NCI-H1417 treated with DMSO at 0.1 percent for 48 hours (cell line): ENCODE results near the gene SORBS2.

Source experiments
- DNase-seq: peaks from one replicate; lab custom pipeline; 2025; lab: John Stamatoyannopoulos, UW

SORBS2 gene

DNA sequence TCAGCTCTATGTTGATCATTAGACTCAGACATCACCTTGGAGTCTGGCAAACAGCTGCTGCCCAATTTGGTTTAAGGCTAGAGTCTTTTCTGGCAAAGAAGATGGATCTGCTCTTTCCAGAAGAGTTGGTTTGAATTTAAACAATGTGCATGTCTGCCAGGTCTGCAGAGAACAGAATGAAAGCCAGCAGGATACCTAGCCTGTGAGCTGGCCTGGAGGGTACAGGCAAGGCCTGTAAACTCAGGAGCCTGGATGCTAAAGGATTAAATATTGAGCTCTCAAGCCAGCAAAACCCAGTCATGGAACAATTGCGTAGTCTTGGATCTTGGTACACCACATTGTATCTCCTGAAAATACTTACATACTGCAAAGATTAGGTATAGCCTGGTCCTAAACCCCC, 261.1 kb downstream of the SORBS2 start:
- DNase-seq = no peak

DNA sequence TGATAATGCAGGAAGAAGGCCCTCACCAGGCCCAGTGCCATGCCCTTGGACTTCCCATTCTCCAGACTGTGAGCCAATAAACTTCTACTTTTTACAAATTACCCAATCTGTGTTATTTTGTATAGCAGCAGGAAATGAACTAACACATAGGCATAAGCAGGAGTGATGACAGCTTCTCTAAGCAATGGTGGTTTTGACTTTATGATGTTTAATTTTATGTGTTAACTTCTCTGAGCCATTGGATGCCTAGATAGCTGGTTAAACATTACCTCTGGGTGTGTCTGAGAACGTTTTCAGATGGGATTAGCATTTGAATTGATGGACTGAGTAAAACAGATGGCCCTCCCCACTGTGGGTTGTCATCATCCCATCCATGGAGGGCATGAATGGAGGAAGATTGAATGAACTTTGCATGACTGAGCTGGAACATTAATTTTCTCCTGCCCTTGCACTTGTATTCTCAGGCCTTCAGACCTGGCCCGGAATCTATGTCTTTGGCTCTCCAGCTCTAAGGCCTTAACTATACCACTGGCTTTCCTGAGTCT, 262.8 kb downstream of the SORBS2 start:
- no peak for DNase-seq

- no peak for DNase-seq
Observed at GRCh38 chr4:185548587-185548986, 263.4 kb downstream of the SORBS2 start.

DNA sequence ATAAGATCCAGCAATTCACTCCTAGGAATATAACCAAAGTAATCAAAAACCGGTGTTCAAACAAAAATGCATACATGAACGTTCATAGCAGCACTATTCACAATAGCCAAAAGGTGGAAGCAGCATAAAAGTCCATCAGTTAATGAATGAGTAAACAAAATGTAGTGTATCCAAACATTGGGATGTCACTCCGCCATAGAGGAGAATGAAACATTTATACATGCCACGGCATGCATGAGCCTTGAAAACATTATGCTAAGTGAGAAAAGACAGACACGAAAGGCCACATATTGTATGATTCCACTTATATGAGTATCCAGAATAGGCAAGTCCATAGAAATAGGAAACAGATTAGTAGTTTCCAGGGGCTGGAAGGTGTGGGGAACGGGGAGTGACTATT, 265.7 kb downstream of the SORBS2 start:
- DNase-seq = no peak

- no peak for DNase-seq
Observed at GRCh38 chr4:185542626-185543315, 269.2 kb downstream of the SORBS2 start.

- no peak for DNase-seq
Observed at GRCh38 chr4:185541251-185541727, 270.7 kb downstream of the SORBS2 start.

DNA sequence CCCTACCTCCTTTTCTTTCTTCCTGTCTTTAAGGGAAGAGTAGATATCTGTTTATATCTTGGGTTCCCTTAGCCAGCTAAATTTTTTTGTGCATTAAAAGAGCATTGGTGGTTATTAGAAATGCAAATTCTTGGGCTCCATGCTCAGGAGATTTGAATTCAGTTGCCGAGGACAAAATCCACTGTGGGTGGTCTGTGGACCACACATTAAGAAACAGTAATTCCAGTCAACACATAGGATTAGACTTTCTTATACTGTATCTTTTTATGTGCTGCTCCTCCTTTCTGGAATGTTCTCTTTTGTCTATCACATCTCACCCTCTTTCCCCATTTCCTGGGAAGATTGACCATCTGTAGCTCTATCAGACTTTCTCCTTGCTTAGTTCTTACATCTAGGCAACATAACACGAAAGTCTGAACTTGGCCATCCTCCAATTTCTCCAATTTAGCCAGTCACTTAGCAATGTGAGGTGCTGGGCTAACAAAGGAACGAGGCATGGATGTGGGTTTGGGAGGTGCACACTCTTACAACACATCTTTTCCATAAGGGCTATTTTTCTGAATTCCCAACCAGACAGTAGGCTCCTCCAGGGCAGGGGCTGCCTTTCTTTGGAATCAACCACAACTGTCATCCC, 271.4 kb downstream of the SORBS2 start:
- DNase-seq = no peak

DNA sequence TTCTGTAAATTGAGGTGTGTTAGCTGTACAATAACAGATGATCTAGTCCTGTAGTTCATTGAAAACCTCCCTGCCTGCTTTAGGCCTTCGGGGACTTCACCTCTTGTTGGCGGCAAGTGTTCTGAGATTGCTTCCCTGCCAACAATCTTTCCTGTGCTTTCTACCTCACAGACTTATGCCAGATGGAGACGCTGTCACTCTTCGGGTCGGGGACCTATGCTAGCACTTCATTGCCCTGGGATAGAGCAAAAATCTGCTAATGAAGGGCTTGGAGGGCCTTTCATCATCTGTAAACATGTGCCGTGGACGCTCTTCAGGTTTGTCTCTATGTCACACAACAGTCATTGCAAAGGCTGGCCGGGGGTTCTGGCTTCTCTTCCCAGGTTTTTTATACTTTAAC, 272.0 kb downstream of the SORBS2 start:
- DNase-seq = no peak

DNA sequence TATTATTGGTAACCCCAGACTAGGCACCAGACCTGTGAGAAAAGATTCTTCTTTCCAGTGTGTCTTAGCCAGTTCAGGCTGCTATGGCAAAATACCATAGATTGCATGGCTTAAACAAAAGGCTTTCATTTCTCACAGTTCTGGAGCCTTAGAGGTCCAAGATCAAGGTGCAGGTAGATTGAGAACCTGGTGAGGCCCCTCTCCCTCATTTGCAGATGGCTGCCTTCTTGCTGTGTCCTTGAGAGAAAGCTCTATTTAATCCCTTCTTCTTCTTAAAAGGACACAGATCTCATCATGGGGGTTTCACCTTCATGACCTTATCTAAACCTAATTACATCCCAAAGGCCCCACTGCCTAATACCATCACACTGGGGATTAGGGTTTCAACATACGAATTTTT, 273.2 kb downstream of the SORBS2 start:
- no peak for DNase-seq

- DNase-seq = no peak
Observed at GRCh38 chr4:185536411-185536709, 275.6 kb downstream of the SORBS2 start.

GRCh38 chr4:185535612-185536410, 276.2 kb downstream of the SORBS2 start:
- no peak for DNase-seq
